T-helper 22 cell (primary cell): Measurements from ENCODE around the gene SLC34A3.

Experiments
- DNase-seq: peaks from one replicate; pipeline ENCODE4 v3.0.0-alpha.2; 2020; ENCODE audit warnings: low read depth

The SLC34A3 gene

DNA sequence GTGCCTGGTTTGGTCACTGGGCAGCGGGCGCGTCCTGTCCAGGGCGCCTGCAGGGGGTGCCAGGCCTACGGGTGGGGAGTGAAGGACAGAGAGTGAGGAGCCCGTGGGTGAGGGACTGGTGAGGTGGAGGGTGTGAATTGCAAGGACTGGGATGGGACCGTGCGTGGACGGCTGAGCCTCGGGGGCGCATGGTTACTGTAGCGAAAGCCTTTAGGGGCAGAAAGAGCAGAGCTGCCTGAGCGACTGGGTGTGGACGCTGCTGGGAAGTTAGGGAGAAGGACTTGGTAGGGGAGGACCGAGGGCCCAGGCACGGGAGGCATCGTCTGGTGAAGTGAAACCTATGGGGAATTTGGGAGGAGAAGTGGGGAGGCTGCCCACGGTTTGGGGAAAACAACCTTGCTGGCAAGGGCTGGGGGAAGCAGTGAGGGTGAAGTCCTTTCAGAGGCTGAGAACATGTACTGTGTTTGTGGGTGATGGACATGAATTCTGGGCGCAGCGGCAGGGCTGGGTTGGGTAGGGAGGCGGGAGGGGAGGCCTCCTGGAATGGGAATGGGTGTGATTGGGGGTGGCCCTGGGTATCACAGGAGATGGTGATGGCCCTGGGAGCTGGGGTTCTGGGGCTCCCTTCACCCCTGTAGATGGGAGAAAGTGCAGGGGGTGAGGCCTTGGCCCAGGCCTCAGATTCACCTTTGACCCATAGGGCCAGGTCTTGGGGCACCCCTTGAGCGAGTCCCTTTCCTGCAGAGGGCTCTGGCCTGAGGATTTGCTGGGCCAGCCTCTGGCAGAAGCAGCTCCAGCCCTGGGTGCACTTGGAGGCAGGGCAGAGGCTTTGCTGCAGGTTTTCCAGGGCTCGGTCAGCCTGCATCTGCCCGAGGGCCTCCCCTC is 45.1 kb downstream of the SLC34A3 start:
- no peak for DNase-seq

DNA sequence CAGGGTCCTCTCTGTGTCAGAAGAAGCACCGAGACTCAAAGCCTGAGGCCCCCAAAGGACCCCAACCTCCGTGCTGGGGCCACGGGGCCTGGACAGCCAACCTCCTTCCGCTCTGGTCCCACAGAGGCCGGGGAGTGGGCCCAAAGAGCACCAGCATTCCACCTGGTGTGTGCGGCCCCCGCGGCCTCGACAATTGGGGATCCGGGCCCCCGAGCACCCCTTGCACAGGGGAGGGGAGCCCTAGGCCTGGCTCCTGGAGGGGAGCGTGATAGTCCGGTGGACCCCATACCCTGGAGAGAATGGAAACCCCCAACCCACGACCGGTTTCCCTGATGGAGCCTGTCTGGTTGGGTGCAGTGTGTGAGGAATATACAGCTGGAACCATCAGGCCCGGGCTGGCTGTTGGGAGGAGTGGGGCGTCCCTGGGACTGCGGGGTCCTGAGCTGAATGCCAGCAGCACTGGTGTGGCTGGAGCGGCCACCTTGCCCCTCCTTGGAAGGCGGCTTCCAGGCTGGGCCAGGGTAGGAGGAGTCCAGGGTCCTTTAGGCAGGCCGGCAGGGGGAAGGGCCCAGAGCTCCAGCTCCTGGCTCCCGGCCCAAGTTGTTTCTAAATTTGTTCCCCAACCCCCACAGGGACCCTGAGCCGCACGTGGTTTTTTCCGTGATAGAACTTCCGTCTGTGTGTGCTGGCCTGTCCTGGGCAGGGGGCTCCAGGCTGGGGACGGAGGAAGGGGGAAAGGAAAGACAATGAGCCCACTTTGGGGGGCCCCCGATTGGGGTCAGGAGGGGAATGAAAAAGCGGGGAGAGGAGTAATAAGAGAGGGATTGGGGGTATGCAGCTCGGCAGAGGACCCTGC is 46.0 kb downstream of the SLC34A3 start:
- no peak for DNase-seq

DNA sequence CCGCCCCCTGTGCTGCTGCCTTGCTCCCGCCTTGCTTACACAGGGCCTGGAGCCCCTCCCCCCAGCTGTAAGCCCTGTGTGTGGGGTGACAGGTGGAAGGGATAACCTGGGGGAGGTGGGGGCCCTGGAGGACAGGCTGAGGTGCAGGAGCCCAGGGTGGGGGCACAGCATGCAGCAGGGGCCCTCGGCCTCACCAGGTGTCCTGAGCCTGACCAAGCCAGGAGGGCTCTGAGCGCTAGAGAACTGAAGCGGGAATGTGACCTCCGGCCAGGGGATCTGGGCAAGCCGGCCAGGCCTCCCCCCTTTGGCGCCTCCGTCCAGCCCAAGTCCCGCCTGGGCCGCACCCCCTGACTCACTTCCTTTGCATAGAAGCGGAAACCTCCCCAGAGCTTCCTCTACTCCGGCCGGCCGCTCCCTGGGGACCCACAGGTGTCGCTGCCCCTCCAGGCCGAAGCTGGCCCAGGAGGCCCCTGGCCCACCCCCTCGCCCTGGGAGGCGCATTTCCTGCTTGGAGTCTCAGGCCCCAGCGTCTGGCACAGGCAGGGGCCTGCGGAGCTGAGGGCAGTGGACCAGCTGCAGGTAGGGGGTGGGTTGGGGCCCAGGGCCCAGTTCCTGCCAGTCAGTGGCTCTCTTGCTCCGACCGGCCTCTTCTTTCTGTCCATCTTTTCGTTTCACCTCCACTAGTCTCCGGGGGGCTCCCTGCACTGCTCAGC is 46.8 kb downstream of the SLC34A3 start, which contains the start of gene TOR4A:
Gene TOR4A, plus strand, starts transcription at position 398 of the 713 bp plus-strand sequence. CDS start 964 bp downstream, outside the sequence.
- no peak for DNase-seq

DNA sequence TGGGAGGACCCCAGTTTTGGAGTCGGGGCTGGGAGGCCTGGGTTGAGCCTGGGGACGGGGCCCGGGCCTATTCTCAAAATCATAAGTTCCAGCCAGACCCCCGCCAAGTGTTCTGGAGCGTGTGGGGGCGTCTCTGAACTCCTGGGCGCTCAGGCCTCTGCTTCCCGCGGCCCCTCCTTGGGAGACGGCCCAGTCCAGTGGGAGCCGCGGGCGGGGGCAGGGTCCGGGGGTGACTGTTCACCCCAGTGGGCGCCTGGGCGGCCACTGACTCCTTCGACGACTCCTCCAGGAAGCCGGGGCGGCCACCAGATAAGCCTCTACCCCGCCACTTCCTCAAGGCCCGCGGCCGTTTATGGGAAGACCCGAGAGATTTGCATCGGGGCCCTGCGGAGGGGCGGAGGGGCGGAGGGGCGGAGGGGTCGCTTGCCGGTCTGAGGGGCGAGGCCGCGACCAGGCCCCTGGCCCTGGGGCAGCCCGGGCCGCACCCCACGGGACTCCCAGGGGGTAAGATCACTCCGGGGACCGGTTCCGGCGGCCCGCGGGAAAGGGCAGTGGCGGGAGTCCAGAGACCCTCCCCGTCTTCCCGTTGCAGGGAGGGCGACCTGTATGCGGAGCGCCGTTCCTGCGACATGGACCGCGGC is 47.5 kb downstream of the SLC34A3 start:
- no peak for DNase-seq

DNA sequence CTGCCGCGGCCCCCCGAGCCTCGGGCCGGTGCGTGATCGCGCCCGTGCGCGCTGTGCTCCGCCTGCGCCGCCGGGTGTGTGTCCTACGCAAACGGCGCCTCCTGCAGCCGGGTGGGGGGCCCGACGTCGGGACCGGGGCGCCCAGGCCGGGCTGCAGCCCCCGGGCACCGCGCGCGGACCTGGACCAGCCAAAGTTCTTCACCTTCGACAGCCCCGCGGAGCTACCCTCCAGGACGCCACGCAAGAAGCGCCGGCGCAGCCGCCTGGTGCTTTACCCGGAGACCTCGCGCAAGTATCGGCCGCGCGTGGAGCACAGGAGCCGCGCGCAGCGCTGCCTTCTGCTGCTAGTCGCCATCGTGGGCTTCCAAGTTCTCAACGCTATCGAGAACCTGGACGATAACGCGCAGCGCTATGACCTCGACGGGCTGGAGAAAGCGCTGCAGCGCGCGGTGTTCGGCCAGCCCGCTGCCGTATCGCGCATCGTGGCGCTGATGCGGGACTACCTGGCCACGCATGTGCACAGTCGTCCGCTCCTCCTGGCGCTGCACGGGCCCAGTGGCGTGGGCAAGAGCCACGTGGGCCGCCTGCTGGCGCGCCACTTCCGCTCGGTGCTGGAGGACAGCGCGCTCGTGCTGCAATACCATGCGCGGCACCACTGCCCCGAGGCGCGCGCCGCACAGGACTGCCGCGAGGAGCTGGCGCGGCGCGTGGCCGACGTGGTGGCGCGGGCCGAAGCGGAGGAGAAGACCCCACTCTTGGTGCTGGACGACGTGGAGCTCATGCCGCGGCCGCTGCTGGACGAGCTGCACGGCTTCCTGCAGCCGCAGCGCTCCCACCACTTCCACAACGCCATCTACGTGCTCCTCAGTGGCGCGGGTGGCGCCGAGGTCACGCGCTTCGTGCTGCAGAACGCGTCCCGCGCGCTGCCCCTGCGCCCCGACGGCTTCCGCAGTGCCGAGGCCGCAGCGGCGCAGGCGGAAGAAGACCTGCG is 48.3 kb downstream of the SLC34A3 start:
- no peak for DNase-seq

DNA sequence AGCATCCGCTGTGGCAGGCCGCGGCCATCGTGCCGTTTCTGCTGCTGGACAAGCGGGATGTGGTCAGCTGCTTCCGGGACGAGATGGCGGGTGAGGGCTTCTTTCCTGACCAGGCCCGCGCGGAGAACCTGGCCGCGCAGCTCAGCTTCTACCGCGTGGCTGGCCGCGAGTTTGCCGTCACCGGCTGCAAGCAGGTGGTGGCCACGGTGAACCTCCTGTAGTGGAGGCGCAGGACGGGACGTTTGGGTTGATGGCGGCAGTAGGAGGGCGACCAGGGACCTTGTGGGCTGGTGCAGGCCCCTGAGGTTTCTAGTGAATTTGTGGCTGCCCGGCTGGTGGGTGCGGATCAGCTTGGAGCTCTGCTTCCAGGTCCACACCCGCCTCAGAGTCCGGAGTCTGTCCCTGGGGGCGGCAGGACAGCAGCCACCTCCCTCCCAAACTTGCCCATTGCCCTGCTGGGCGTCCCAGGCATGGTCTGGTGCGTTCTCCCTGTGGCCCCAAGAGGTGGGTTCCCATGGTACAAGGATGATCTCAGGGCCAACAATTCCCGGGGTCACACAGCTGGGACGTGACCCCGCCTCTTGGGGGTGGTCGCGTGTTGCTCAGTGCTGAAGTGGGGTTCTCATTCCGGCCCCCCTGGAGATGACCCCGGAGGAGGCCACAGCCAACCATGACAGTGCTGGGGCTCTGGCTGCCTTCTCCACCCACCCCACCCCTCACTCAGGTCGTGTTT is 49.2 kb downstream of the SLC34A3 start:
- no peak for DNase-seq

DNA sequence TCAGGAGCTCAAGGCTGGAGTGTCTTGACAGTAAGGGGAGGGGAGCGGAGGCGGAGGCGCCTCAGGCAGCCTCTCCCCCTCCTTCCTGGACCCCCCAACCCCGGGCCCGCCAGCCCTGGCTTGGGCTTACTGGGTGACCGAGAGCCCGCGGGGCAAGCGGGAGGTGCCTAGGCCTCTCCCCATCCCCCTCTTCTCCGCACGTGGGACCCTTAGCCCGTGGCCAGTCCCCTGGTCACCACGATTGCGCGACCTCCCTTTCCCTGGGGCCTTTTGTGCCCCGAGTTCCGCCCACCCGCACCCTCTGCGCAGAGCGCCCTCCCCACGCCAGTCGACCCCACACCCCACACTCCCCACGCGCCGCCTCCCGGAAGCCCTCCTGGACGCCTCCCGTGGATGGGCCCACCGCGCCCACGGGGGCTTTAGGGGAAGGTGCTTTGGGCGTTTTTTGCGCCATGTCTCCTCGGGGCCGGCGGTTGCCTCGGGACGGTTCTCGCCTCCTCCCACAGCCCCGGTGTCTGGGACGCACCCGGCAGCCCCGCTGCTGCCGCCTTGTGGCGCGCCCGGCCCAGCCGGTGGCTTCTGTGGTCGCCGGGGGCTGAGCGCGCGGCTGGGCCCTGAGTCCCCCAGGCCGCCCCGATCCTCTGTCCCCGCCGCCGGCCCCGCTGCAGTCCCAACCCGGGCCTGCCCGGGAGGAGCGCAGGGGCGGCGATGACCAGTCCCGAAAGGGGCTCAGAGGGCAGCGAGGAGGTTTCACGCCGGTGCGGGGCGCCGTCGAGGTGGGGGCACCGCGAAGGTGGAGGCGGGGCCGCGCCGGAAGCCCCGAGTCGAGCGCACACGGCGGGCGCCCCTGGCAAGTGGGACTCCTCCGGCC is 50.0 kb downstream of the SLC34A3 start:
- no peak for DNase-seq

DNA sequence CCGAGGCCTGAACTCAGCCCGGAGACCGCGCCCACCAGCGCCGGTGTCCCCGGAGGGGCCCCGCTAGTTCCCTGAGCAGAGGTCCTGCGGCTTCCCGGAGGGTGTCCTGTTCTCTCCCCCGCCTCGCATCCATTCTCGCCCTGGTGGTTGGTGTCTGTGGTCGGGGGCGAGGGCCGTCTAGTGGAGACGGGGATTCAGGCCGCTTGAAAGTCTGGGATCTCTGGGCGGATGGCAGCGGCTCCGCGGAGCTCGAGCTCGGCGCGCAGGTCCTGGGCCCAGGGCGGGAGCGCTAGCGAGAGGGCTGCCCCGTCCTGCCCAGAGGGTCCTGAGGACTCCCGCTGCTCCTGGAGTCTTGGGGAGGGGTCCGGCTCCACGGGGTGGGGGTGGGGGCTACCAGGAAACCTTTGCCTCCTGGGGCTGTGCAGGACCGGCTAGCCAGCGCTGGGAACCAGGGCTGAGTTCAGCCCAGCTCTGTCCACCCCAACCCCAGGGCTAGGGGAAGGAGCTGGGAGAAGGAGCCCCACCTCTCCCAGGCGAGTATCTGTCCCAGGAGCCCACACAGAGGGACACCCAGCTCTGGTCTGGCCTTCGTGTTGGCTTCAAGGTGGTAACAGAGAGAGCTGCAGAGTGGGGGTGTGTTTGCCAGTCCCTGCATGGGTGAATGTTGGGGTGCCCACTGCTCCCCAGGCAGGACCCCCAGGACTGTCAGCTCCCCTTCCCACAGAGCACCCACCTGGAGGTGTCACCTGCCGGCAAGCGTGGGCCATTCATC is 50.8 kb downstream of the SLC34A3 start:
- DNase-seq: no peak
